Measurements from ENCODE around the gene HIPK3. TPM values are rescaled to one million over a fixed set of nuclear protein-coding genes. Genes with fewer than 3 reads are reported as not detected.

Gene HIPK3
- total and polyA plus RNA-seq, 10 of the 15 experiments (the other 5 are each of a cell fraction or from before 2014, with no cell fraction given), result 3.4 to 26.5 (median 13.6) TPM

GRCh38 chr11:33387581-33387980, 130.4 kb downstream of the HIPK3 start (continued):
- TF ChIP-seq MLLT1 (IDR thresholded peaks at IDR 0.05) (no peak), ZNF217 (IDR thresholded peaks at IDR 0.05) (no peak), EED (IDR thresholded peaks at IDR 0.05; ENCODE audit: low read depth) (0 out of 2 replicates have a peak, but pooled peaks have one; percentile 18), E2F4 (IDR thresholded peaks at IDR 0.05; ENCODE audit: low read depth, low read length) (no peak), YY1 (IDR thresholded peaks at IDR 0.05; ENCODE audit: low read depth, low read length) (0 out of 2 replicates have a peak, but pooled peaks have one; percentile 2), CBFB (IDR thresholded peaks at IDR 0.05; ENCODE audit: low read depth) (0 out of 2 replicates have a peak, but pooled peaks have one; percentile 7), HDGF (IDR thresholded peaks at IDR 0.05) (no peak), ESRRA (IDR thresholded peaks at IDR 0.05; ENCODE audit: low read length) (no peak), ZZZ3 (IDR thresholded peaks at IDR 0.05; ENCODE audit: control insufficient read depth, insufficient read length, low read depth) (no peak), CREM (IDR thresholded peaks at IDR 0.05; ENCODE audit: low read depth) (0 out of 2 replicates have a peak, but pooled peaks have one; percentile 25), IRF5 (IDR thresholded peaks at IDR 0.05; ENCODE audit: borderline replicate concordance) (no peak), POLR2AphosphoS2 (IDR thresholded peaks at IDR 0.05; ENCODE audit: low read depth, low read length) (no peak), NFYB (IDR thresholded peaks at IDR 0.05; ENCODE audit: insufficient read depth, low read depth, low read length) (no peak), SRF (IDR thresholded peaks at IDR 0.05; ENCODE audit: low read depth in 2 of 2, low read length in 2 of 2) (no peak), SREBF1 (IDR thresholded peaks at IDR 0.05; ENCODE audit: low read length) (no peak), FOXM1 (IDR thresholded peaks at IDR 0.05; ENCODE audit: low read depth, low read length) (no peak), E2F8 (IDR thresholded peaks at IDR 0.05; ENCODE audit: low read depth, partially characterized antibody) (no peak), BCL3 (IDR thresholded peaks at IDR 0.05; ENCODE audit: borderline replicate concordance, insufficient read depth, low read depth, low read length, poor library complexity, severe bottlenecking) (no peak), HDAC2 (IDR thresholded peaks at IDR 0.05) (no peak), MTA2 (IDR thresholded peaks at IDR 0.05; ENCODE audit: low read depth) (no peak), STAT3 (IDR thresholded peaks at IDR 0.05; ENCODE audit: low read depth, low read length) (no peak), FOXK2 (IDR thresholded peaks at IDR 0.05) (no peak), TCF12 (IDR thresholded peaks at IDR 0.05; ENCODE audit: low read depth, low read length) (peak; percentile 78; the same call in 1 of the 2 replicates), BRCA1 (IDR thresholded peaks at IDR 0.05; ENCODE audit: low read depth, low read length) (no peak), RUNX3 (IDR thresholded peaks at IDR 0.05; ENCODE audit: low read length) (peak; percentile 13), ASH2L (IDR thresholded peaks at IDR 0.05; ENCODE audit: borderline replicate concordance, low read depth) (no peak)
